NCI-H524 treated with DMSO at 0.1 percent for 48 hours (cell line): ENCODE data around the gene ITGA11.

Source experiments
- DNase-seq: peaks from one replicate; lab custom pipeline; 2025; lab: John Stamatoyannopoulos, UW

The ITGA11 gene

DNA sequence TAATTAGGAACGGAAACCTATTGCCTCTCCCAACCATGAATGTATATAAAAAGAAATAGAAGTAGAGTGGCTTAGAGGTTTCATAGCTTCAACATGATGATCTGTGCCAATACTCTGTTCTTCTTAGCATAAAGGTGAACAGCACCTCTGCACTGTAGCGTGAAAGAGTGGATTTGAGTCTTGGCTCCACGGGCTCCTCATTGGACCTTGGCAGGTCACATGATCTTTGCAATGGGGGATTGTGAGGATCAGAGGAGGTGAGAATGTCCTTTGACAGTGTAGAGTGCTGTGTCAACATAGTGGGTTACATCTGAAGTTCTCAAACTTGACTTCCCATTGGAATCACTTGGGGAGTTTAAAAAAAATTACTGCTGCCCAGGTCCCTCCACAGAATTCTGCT, 103.0 kb downstream of the ITGA11 start:
- DNase-seq = no peak

DNA sequence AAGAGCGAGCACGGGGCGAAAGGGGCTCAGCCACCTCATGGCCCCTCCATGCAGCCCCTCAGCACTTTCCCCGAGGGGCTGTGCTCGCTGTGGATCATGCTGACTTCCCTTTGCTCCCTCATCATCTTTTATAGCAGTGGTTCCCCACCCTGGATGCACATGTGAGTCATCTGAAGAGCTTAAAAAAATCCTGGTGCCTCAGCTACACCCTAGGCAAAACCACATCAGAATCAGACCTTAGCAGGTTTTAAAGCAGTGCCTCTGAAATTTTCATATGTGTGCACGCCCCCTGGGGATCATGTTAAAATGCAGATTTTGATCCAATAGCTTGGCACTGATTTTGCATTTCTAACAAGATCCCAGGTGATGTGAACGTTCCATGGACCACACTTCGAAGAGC, 103.5 kb downstream of the ITGA11 start:
- DNase-seq = no peak

DNA sequence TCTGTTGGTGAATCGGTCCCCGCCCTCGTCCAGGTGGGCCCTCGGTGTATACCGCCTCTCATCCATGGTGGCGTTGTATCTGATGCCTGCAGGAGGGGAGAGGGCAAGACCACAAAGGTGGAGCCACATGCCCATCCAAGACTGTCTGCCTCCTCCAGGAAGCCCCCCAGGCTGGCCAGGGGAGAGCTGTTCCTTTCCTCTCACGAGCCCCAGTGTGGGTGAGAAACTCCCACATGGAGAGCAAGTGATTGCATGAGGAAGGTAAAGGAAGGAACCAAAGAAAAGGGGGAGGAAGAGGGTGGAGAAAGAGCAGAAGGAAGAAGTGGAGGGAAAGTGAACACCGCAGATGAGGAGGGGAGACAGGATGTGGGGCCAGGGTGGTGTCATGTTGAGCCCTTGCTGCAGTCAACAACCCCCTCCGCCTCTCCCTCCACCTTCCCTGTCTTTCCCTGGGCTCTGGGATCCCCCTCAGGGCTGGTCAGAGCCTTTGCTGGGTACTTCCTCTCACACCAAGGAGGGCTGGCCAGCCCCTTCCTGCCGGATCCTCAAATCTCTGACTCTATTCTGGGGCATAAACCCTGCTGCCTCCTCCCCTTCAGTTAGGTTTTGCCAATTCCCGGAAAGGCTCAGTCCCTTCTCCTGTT, 105.1 kb downstream of the ITGA11 start:
- DNase-seq = no peak

DNA sequence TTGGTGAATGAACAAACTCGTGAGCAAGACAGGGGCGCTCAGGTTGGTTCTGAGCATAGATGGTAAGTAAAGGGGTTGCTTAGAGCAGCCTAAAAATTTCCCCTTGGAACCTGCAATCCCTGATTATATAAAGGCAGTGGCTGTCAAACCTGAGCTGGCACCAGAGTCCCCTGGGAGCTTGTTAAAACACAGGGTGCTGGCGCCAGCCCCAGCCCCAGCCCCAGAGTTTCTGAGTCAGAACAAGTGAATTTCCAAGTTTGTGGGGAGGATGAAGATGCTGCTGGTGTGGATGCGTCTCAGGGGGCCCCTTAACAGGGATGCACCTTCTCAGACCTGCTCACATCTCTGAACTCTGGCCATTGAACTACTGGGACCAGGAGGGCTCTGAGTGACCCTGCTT, 106.2 kb downstream of the ITGA11 start:
- DNase-seq = no peak

DNA sequence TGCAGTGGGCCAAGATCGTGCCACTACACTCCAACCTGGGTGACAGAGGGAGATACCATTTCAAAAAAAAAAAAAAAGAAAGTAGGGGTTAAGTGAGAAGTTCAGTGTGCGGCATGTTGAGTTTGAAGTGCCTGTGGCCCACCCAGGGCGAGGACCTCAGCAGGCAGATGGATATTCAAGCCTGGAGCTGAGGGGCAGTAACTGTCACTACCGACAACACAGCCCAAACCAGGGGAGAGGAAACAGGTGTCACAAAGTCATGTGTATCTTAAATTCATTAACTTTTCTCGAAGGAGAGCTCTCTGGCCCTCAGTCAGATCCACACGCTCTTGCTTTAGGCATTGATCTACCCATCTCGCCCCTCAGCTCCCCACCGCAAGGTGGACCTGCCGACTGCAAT, 109.2 kb downstream of the ITGA11 start:
- no peak for DNase-seq

DNA sequence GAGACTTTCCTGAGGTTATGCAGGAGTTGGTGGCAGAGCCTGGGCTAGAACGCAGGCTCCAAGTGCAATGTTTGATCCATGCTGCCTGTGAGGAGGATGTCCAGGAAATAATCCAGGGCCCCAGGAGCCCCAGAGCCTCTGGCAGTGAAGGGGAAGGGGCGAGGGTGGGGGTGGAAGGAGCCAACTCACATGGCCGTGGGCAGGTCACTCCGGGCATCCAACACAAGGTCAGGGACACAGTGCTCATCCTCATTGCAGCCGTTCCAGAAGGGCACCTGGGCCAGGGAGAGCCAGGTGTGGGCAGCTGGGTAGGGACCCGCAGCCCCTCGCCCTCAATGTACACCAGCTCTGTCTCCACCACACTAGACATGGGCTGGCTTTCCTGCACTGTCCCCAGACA, 110.7 kb downstream of the ITGA11 start:
- DNase-seq = no peak

DNA sequence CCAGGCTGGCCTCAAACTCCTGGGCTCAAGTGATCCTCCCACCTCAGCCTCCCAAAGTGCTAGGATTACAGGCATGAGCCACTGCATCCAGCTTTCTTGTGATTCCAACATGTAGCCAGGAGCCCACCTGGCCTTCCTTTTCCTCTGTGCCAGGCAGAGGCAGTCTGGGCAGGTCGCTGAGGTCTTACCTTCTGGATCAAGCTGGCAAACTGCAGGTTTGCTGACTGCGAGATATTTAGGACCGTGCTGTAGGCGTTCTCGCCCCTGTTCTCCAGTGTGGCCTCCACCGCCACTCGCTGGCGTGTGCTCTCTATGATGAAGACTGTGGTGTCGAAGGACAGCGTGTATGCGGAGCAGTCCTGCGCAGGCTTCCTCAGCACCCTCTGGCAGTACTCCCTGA, 112.0 kb downstream of the ITGA11 start:
- DNase-seq = no peak

DNA sequence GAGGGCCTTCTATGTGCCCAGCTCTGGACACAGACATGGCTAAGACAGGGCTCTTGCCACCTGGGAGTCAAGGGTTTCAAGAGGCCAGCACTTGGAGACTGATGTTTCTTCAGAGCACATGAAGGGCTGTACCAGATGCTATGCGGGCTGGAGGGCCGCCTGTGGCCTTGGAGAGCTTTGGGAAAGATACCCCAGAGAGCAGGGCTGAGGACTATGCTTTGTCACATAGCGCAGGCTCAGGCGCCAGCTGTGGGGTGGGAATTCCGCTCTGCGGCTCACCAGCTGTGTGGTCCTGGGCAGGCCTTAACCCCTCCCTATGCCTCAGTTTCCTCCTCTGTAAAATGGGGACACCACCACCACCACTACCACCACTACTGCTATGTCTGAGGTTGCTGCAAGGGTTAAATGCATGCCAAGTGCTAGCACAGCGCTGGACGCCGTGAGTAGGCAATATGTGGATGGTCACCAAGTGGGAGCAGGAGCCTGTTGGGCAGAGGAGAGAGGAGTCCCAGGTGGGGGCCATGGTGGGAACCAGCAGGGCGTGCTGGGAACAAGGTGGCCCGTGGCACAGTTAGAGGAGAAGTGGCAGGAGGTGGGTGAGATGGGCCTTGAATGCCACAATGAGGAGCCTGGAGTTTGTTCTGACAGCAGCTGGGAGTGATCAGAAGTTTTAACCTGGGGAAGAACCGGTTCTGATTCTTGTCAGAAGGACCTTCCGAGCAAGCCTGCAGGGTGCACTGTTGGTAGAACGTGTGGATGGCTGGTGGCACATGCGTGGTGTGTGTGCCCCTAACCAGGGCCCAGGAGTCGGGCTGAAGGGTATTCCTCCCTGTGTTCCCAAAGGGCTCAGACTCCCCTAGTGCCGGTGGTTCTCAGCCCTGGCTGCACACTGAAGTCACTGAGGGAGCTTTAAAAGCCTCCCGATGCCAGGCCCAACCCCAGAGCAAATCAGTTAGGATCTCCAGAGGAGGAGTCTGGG, 112.7 kb downstream of the ITGA11 start:
- DNase-seq = no peak

DNA sequence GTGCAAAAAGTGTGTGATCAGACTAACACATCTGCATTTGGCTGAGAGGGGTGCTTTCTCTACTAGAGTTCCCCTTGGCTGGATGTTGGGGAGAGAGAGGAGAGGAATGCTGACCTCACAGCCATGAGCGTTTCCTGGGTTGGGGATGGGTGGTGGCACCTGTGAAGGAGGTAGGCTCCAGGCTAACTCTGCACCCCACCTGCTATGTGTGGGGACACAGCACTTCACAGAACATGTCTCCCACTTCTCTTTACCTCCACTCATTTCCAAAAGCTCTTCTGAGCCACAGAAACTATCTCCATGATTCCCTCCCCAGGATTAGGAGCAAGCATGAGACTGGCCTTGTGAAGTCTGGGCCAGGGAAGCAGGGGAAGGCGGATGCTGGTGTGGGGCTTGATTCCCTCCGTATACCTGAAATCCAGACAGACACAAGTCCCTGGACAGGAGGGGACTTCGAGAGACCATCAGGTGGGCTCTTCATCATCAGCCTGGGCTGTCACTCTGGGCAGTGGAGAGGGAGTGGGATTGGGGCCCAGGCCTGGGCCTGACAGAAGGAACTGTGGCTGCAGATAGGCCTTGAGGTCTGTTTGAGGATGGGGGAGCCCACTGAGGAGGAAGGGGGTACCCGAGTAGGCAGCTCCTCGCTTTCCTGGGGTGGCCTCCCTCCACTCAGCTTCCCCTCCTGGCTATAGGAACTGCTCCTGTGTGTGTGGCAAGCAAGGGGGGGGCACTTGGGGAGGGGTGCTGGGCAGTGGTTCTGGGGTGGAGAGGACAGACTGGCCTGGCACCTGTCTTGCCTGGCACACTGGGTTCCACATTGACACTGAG, 113.7 kb downstream of the ITGA11 start:
- no peak for DNase-seq

DNA sequence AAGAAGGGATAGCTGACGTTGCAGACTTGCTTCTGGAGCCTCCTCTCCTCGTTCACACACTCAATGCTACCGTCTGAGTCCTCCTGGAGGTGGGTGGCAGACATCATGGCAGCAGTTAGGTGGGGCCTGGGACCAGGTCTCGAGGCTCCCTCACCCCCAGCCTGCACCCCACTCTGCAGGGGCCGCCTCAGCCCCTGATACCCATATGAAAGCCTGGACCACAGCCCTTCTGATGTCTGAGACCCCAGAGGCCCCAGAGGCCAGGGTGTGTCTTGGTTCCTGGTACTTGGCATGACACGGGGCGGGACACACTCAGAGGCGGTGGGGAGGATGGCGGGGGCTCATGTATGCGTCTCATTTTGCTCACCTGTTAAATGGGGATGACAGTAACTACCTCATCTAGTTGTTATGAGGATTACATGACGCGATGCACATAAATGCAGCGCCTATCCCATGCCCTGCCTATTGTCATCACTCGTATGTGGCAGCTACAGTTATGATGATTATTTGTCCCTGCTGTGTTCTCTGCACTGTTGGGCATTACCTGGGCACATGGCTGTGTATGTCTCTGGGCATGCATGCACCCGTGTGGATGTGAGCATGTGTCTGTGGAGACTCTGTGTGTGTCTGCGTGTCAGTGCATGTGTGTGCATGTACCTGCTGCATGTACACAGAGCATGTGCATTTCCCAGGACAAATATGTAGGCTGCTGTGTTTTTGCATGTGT, 114.5 kb downstream of the ITGA11 start:
- DNase-seq = no peak

DNA sequence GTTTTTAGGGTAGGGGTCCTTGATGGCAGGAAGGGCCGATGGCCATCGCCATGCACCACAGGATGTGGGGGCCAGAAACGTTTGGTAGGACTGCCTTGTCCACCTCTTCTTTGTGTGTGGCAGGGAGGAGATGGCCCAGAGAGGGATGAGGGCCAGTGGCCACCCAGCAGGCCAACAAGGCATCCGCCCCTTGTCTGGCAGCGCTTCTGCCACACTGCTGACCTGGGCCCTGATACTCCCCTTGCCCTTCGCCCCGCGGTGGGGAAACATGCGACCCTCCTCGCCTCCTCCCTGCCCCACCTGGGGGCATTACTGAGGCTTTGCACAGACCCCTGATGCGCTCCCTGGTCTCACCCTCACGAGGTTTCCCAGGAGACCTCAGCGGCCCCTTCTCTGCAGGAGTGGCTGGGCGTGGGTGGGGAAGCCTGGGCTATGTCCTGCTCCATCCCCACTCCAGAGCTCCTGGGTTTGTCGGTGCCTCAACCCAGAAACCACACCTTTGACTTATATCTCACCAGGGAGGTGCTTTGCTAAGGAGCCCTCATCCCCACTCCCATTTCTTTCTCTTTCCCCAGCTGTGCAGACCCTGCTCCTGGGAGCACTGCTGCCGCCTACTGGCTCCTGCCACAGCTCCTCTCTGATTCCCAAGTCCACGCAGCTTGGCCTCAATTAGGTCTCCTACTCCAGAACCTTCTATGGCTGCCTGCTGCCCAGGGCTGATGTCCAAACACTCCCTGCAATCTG, 115.7 kb downstream of the ITGA11 start:
- DNase-seq = no peak

DNA sequence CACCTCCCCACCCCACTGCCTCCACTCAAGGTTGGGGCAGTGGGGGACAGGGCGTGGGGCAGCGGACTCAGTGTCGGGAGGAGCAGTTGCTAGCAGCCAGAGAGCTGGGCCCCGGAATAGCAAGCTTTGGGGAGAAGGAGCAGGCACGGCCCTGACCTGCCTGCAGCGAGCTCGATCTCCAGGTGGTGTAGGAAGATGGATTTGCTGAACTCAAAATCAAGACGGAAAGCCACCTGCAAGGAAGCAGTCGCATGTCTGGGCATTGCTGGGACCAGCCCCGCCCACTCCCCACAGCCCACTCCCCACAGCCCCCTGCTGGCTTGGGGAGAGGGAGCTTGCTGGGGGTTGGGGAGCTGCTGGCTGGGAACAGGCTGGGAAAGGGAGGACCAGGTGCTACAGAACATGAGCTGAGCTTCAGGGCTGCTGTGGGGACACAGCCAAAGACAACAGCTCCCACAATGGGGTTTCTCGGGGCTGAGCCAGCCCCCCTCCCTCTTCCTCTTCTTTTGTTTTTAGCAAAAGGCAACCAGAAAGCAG, 116.4 kb downstream of the ITGA11 start:
- no peak for DNase-seq

DNA sequence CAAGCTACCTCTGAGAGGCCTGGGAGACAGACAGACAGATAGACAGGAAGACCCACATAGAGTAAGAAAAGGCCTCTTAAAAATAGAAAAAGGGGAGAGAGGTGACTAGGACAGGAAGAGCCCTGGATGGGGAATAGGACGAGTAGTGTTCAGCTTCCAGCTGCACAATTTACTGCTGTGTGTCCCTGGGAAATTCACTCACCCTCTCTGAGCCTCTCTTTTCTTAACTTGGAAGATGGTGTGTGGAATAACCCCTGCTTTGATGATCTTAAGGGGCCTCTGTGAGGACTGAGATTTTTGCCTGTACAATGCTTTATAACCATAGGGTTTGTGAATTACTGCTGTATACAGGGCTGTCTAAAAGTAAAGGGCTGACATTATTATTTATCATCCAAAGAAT, 116.9 kb downstream of the ITGA11 start:
- DNase-seq = no peak

DNA sequence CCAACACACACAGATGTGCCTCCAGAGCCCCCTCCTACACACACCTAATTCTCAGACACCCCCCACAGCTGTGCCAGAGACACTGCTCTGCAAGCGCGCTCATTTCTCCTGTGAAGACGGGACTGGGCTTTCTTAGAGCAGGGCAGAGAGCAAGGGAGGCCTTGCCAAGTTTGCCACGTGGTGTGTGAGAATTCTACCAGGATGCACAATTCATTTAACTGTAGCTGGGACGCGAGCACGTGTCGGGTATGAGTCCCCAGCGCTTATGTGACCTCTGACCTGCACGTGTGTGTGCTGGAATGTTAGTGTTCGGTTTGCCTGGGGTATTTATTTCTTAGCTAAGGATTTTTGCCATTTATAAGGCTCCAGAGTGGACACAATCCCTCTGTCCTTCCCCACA, 117.4 kb downstream of the ITGA11 start:
- DNase-seq = no peak

DNA sequence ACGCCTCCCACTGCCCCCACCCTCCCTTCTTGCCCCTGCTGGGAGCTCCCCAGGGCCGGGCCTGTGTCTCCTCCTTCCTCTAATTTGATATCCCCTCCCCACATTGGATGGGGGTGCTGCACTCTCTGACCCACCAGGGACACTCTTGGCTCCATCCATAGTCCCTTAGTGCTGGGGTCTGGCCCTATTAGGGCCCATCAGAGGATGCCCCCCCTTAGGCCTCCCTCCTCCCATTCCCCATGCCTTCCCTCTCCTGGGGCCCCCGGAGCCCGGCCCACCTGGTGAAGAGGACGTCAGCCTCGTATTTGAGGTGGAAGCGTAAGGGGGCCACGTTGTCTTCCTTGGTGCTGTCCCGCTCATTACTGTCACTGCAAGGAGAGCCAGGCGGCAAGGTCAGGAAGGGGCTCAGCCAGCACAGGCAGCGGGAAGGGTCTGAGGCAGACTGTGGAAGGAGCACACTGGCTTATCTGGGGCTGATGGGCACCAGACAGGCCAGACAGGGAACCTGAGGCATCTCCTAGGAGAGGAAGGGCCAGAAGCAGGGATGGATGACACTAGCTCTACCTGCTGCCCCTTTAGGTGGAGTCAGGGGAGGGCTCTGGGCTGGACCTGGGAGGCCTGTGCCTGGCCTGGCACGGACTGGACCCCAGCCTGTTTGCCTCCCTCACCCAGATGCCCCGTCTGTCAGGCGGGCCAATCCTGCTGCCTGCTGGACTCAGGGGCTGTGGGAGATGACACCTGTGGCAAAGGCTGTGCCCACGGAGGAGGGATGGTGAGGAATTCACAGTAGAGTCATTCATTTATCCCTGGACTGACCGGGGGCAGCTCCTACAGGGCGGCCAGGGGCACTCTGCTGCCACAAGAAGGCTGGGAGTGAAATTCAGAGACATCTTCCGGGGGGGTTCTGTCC, 118.2 kb downstream of the ITGA11 start:
- no peak for DNase-seq

DNA sequence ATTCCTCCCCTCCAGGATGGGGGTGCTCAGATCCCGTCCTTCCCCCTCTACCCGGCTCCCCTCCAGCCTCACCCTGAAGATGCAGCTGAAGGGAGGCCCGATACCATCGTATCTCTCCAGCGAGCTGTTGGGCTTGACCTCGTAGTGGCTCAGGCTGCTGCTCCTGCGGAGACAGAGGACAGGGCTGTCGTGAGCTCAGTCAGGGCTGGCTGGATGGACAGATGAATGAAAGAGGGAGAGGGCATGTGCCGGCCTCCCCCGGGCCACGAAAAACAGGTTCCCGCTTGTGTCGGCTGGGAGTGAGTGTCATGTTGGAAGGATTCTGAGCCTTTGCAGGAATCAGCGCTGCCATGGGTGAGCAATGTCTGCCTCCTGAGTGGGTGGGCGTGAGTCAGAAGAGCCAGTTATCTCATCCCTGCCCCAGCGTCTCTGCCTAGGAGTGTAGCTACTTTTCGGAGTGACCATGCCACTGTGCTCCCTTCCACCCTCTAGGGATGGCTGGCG, 119.2 kb downstream of the ITGA11 start:
- DNase-seq = no peak

DNA sequence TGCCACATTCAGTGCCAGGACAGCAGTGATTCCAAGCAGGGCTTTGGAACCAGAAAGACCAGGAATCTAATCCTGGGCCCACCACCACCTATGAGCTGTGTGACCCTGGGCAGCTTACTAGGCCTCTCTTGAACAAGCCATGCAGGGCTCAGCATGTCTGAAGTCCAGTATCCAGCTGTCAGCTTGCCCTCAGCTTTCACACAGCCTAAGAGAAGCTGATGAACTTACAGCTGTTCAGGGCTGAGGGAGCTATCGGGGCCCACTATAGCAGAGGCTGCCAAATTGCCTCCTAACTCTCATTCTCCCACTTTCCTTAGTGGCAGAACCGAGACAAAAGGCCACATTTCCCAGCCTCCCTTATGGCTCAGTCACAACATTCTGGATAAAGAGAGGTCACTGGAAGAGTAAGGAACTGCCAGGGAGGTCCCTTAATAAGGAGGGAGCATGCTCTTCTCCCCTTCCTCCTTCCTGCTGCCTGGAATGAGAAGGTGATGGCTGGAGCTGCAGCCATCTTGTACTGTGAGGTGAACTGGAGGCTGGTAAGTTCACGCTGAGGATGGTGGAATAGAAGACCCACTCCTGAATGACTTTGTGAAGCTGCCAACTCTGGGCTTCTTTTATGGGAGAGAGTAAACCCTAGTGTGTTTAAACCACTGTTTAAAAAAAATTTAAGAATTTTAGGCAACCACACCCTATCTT, 120.0 kb downstream of the ITGA11 start:
- DNase-seq = no peak

DNA sequence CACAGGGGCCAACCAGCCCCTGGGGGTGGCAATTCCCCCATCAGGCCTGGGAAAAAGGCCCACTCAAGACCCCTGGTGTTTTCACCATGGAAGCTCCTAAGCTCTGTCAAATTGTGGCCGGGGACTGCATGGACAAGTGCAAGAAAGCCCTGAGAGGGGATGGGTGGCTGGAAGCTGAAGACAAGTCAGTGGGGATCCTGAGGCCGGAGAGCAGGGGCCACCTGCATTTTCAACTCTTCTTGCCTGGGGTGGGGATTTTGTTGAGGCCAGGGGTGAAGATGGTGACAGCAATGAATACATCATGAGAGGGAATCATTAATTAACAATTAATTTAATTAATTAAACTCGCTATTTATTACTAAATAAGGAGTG, 120.5 kb downstream of the ITGA11 start:
- no peak for DNase-seq
